Hair follicular keratinocyte (primary cell): ENCODE measurements around the gene PUS1. TPM values are rescaled to one million over a fixed set of nuclear protein-coding genes. Genes with fewer than 3 reads are reported as not detected.

Experiments used
- total RNA-seq: library from RNA; depleted of rRNA; stranded (reverse); fragments of >200 nt; gene quantifications from 2 replicates; pipeline ENCODE4 v1.2.3, GENCODE V29; 2015

PUS1 gene
- 15.1 and 28.4 TPM in 2 replicates for total RNA-seq

DNA sequence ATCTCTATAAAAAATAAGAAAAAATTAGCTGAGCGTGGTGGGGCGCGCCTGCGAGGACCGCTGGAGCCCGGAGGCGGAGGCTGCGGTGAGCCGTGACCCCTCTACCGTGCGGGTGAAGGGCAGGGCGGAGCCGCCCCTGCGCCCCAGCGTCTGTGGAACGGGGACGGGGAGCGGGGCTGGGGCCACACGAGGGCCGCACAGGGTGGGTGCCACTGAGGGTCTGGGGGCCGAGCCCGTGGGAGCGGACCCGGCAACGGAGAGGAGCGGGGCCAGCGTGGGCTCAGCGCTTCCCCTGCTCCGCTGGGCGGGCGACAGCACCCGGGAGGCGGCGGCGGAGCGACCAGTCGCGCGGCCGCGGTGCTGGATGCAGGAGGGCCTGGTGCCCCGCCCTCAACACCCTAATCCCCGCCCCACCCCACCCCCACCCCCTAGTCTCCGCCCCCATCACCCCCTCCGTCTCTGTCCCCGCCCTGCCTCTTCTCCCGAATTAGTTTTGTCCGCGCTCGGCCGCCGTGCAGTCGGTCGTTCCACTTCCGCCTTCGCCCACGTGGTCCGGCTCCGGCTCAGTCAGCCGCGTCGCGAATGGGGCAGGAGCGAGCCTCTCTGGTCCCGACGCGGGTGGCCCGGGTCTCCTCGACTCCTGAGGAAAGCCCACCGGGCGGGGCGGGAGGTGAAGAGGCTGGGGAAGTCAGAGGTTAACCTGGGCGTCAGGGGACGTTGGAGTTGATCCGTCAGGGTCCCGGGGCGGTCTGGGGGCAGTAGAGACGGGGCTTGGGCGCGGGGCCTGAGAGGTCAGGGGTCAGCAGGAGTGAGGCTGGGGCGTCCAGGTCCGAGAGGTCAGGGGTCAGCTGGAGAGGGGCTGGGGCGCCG lies at the start of gene PUS1:
PUS1 (plus strand) TSS at position 566 of the 870 bp plus-strand sequence. CDS start 447 bp downstream, outside the sequence.

DNA sequence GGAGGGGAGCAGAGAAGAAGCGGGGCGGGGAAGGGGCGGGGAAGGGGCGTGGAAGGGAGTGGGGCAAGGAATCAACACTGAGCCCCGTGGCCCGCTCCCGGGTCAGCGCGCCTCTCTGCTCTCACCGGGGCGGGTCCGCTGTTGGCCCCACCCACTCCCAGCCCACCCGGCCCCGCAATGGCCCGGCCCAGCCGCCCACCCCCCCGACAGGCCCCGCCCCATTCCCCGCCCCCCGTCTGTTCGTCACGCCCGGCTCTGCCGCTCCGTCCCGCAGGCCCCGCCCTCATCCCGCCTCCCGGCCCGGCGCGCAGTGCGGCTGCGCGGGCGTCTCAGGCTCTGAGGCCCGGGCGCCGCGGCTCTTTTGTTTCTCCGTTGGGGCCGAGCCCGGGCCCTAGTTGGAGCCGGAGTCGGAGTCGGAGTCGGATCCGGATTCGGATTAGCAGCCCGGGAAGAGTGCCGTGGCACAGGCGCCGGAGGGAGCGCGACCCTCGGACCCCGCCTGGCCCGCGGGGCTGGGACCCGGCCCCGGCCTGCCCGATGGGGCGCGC lies 34.7 kb upstream of the PUS1 start, which contains the start of gene ULK1:
ULK1 (plus strand) TSS at position 310 of the 548 bp plus-strand sequence. CDS start 380 bp downstream, outside the sequence.

GRCh38 chr12:131949431-131950181 lies 20.5 kb downstream of the PUS1 start, which contains the start of gene EP400:
TSS of gene EP400 (plus strand) at chr12:131949942. CDS start at chr12:131960620, 10,678 bp downstream.

Other genes starting within 250 kb of the PUS1 start
- 18.4 and 22.1 TPM in 2 replicates for gene SFSWAP, start 218.2 kb upstream of the PUS1 start, total RNA-seq
- gene MMP17, start 100.9 kb upstream of the PUS1 start, total RNA-seq, result 3.7 and 9.3 TPM in 2 replicates
- 2.3 and 5.2 TPM in 2 replicates for gene ULK1, start 34.7 kb upstream of the PUS1 start, total RNA-seq
- gene EP400, start 20.7 kb downstream of the PUS1 start, total RNA-seq, result 8.2 and 10.8 TPM in 2 replicates
- gene DDX51, start 215.0 kb downstream of the PUS1 start, total RNA-seq, result 7.3 and 11.2 TPM in 2 replicates
- 16.9 and 29.4 TPM in 2 replicates for gene NOC4L, start 215.2 kb downstream of the PUS1 start, total RNA-seq